ENCODE measurements around the gene RAB26.
"Not testable (repeated sequence)": the region's sequence is repeated elsewhere in the genome, so short reads cannot be mapped to it uniquely, and the experiment has no call there.

The RAB26 gene

GRCh38 chr16:2197765-2198164 is 49.3 kb downstream of the RAB26 start:
- Histone ChIP-seq H3K4me1 (ENCODE audit: control extremely low read depth in 1 of 4, control insufficient read depth in 4 of 4, insufficient read depth in 4 of 4, low read length in 3 of 4) (peaks cover 0 to 16% (median 11%) of the 10 kb centered on the region in 4 experiments), H3K27ac (ENCODE audit: insufficient read depth in 1 of 2, low read depth in 1 of 2, low read length in 2 of 2, poor library complexity in 1 of 2, severe bottlenecking in 2 of 2) (no peak overlapping the region), H3K4me3 (ENCODE audit: control insufficient read depth in 1 of 7, extremely low read depth in 1 of 7, insufficient read depth in 4 of 7, low read depth in 2 of 7, low read length in 6 of 7) (no peak overlapping the region), H3K9me3 (ENCODE audit: control extremely low read depth in 1 of 5, control insufficient read depth in 4 of 5, insufficient read depth in 2 of 5, low read depth in 1 of 5, low read length in 4 of 5) (no peaks in the 10 kb centered on the region), H3K36me3 (ENCODE audit: control insufficient read depth in 4 of 4, insufficient read depth in 4 of 4, low read length in 3 of 4) (no peaks in the 10 kb centered on the region), H3K27me3 (replicated peaks in 2 of 5; ENCODE audit: control insufficient read depth in 4 of 5, insufficient read depth in 5 of 5, low read length in 4 of 5) (peaks cover 8 to 61% (median 28%) of the 10 kb centered on the region in 5 experiments)
- no peak for DNase-seq
- ChIA-PET POLR2A (no interaction called here), CTCF (no interaction called here)
- WGBS (ENCODE audit: insufficient coverage): 91% methylated on average over 3 of the region's 6 CpGs

- CTCF ChIA-PET: no interaction called here
- no peak overlapping the region for H3K27ac ChIP-seq (ENCODE audit: insufficient read depth in 1 of 2, low read depth in 1 of 2, low read length in 2 of 2, poor library complexity in 1 of 2, severe bottlenecking in 2 of 2)
- peaks cover 8 to 60% (median 28%) of the 10 kb centered on the region in 5 experiments for H3K27me3 ChIP-seq (replicated peaks in 2 of 5; ENCODE audit: control insufficient read depth in 4 of 5, insufficient read depth in 5 of 5, low read length in 4 of 5)
- peaks cover 0 to 16% (median 11%) of the 10 kb centered on the region in 4 experiments for H3K4me1 ChIP-seq (ENCODE audit: control extremely low read depth in 1 of 4, control insufficient read depth in 4 of 4, insufficient read depth in 4 of 4, low read length in 3 of 4)
- POLR2A ChIA-PET: no interaction called here
- H3K4me3 ChIP-seq (ENCODE audit: control insufficient read depth in 1 of 7, extremely low read depth in 1 of 7, insufficient read depth in 4 of 7, low read depth in 2 of 7, low read length in 6 of 7): no peak overlapping the region
- H3K36me3 ChIP-seq (ENCODE audit: control insufficient read depth in 4 of 4, insufficient read depth in 4 of 4, low read length in 3 of 4): no peaks in the 10 kb centered on the region
- DNase-seq: no peak
- WGBS (ENCODE audit: insufficient coverage): 100% methylated on average over 2 of the region's 4 CpGs
- H3K9me3 ChIP-seq (ENCODE audit: control extremely low read depth in 1 of 5, control insufficient read depth in 4 of 5, insufficient read depth in 2 of 5, low read depth in 1 of 5, low read length in 4 of 5): no peaks in the 10 kb centered on the region
Observed at GRCh38 chr16:2198283-2198682, 49.9 kb downstream of the RAB26 start.

GRCh38 chr16:2199095-2199494 is 50.7 kb downstream of the RAB26 start:
- Histone ChIP-seq H3K9me3 (ENCODE audit: control extremely low read depth in 1 of 5, control insufficient read depth in 4 of 5, insufficient read depth in 2 of 5, low read depth in 1 of 5, low read length in 4 of 5) (no peaks in the 10 kb centered on the region), H3K27ac (ENCODE audit: insufficient read depth in 1 of 2, low read depth in 1 of 2, low read length in 2 of 2, poor library complexity in 1 of 2, severe bottlenecking in 2 of 2) (no peak overlapping the region), H3K27me3 (replicated peaks in 2 of 5; ENCODE audit: control insufficient read depth in 4 of 5, insufficient read depth in 5 of 5, low read length in 4 of 5) (peaks cover 8 to 52% (median 26%) of the 10 kb centered on the region in 5 experiments), H3K36me3 (ENCODE audit: control insufficient read depth in 4 of 4, insufficient read depth in 4 of 4, low read length in 3 of 4) (no peaks in the 10 kb centered on the region), H3K4me3 (ENCODE audit: control insufficient read depth in 1 of 7, extremely low read depth in 1 of 7, insufficient read depth in 4 of 7, low read depth in 2 of 7, low read length in 6 of 7) (no peak overlapping the region), H3K4me1 (ENCODE audit: control extremely low read depth in 1 of 4, control insufficient read depth in 4 of 4, insufficient read depth in 4 of 4, low read length in 3 of 4) (peaks cover 0 to 16% (median 11%) of the 10 kb centered on the region in 4 experiments)
- DNase-seq: no peak
- CTCF ChIA-PET: no interaction called here
- 94% methylated on average over 4 of the region's 5 CpGs for whole genome bisulfite sequencing (ENCODE audit: insufficient coverage)
- POLR2A ChIA-PET: no interaction called here

GRCh38 chr16:2199621-2200139 is 51.3 kb downstream of the RAB26 start:
- Histone ChIP-seq H3K36me3 (ENCODE audit: control insufficient read depth in 4 of 4, insufficient read depth in 4 of 4, low read length in 3 of 4) (no peaks in the 10 kb centered on the region), H3K27me3 (replicated peaks in 2 of 5; ENCODE audit: control insufficient read depth in 4 of 5, insufficient read depth in 5 of 5, low read length in 4 of 5) (peaks cover 8 to 46% (median 26%) of the 10 kb centered on the region in 5 experiments), H3K9me3 (ENCODE audit: control extremely low read depth in 1 of 5, control insufficient read depth in 4 of 5, insufficient read depth in 2 of 5, low read depth in 1 of 5, low read length in 4 of 5) (no peaks in the 10 kb centered on the region), H3K4me3 (ENCODE audit: control insufficient read depth in 1 of 7, extremely low read depth in 1 of 7, insufficient read depth in 4 of 7, low read depth in 2 of 7, low read length in 6 of 7) (no peak overlapping the region), H3K27ac (ENCODE audit: insufficient read depth in 1 of 2, low read depth in 1 of 2, low read length in 2 of 2, poor library complexity in 1 of 2, severe bottlenecking in 2 of 2) (no peak overlapping the region), H3K4me1 (ENCODE audit: control extremely low read depth in 1 of 4, control insufficient read depth in 4 of 4, insufficient read depth in 4 of 4, low read length in 3 of 4) (peaks cover 0 to 18% (median 14%) of the 10 kb centered on the region in 4 experiments)
- 84% methylated on average over 7 of the region's 14 CpGs for WGBS (ENCODE audit: insufficient coverage)
- ChIA-PET POLR2A (no interaction called here), CTCF (no interaction called here)
- DNase-seq: no peak

GRCh38 chr16:2200313-2200712 is 51.9 kb downstream of the RAB26 start:
- no peak for DNase-seq
- POLR2A ChIA-PET: no interaction called here
- Histone ChIP-seq H3K27ac (ENCODE audit: insufficient read depth in 1 of 2, low read depth in 1 of 2, low read length in 2 of 2, poor library complexity in 1 of 2, severe bottlenecking in 2 of 2) (no peak overlapping the region), H3K36me3 (ENCODE audit: control insufficient read depth in 4 of 4, insufficient read depth in 4 of 4, low read length in 3 of 4) (no peaks in the 10 kb centered on the region), H3K27me3 (replicated peaks in 2 of 5; ENCODE audit: control insufficient read depth in 4 of 5, insufficient read depth in 5 of 5, low read length in 4 of 5) (peaks cover 8 to 39% (median 22%) of the 10 kb centered on the region in 5 experiments), H3K4me1 (ENCODE audit: control extremely low read depth in 1 of 4, control insufficient read depth in 4 of 4, insufficient read depth in 4 of 4, low read length in 3 of 4) (peaks cover 0 to 16% (median 12%) of the 10 kb centered on the region in 4 experiments), H3K9me3 (ENCODE audit: control extremely low read depth in 1 of 5, control insufficient read depth in 4 of 5, insufficient read depth in 2 of 5, low read depth in 1 of 5, low read length in 4 of 5) (no peaks in the 10 kb centered on the region), H3K4me3 (ENCODE audit: control insufficient read depth in 1 of 7, extremely low read depth in 1 of 7, insufficient read depth in 4 of 7, low read depth in 2 of 7, low read length in 6 of 7) (no peak overlapping the region)
- CTCF ChIA-PET: no interaction called here
- WGBS (ENCODE audit: insufficient coverage): 90% methylated on average over 2 of the region's 6 CpGs

- CTCF ChIA-PET: interaction anchor here (0.9 to 1.8 kb wide), 3 partner anchors 9 to 192 kb away, joined by 3 to 6 read pairs (median 4); partner anchors contain the start of gene ECI1
- Histone ChIP-seq H3K4me1 (ENCODE audit: control extremely low read depth in 1 of 4, control insufficient read depth in 4 of 4, insufficient read depth in 4 of 4, low read length in 3 of 4) (peaks cover 0 to 21% (median 14%) of the 10 kb centered on the region in 4 experiments), H3K27me3 (replicated peaks in 2 of 5; ENCODE audit: control insufficient read depth in 4 of 5, insufficient read depth in 5 of 5, low read length in 4 of 5) (peaks cover 0 to 15% (median 11%) of the 10 kb centered on the region in 5 experiments), H3K36me3 (ENCODE audit: control insufficient read depth in 4 of 4, insufficient read depth in 4 of 4, low read length in 3 of 4) (peaks cover 6 to 16% (median 16%) of the 10 kb centered on the region in 4 experiments)
- H3K4me3 ChIP-seq (ENCODE audit: control insufficient read depth in 1 of 7, extremely low read depth in 1 of 7, insufficient read depth in 4 of 7, low read depth in 2 of 7, low read length in 6 of 7); DNase-seq; POLR2A ChIA-PET; H3K9me3 ChIP-seq (ENCODE audit: control extremely low read depth in 1 of 5, control insufficient read depth in 4 of 5, insufficient read depth in 2 of 5, low read depth in 1 of 5, low read length in 4 of 5); H3K27ac ChIP-seq (ENCODE audit: insufficient read depth in 1 of 2, low read depth in 1 of 2, low read length in 2 of 2, poor library complexity in 1 of 2, severe bottlenecking in 2 of 2): not testable (repeated sequence)
- 100% methylated on average over 3 of the region's 8 CpGs for WGBS (ENCODE audit: insufficient coverage)
Observed at GRCh38 chr16:2203119-2203688, 54.8 kb downstream of the RAB26 start.

All from common myeloid progenitor, CD34-positive (primary cell).